Ovary (tissue), 9 donors: ENCODE data around the gene WFDC5. TPM values are rescaled to one million over a fixed set of nuclear protein-coding genes. Genes with fewer than 3 reads are reported as not detected.

Experiments used
- DNase-seq, 5 donors: peaks; one replicate each; pipeline ENCODE4 v3.0.0-alpha.2; 2019 to 2020
- H3K27ac ChIP-seq, 2 donors: fragments of 200-600 bp; one replicate each; pipeline versions ENCODE4 v1.5.1 to v1.8.0; 2019 to 2022
- H3K27me3 ChIP-seq: fragments of 200-600 bp; one replicate; pipeline ENCODE4 v1.8.0; 2022
- H3K36me3 ChIP-seq: fragments of 200-600 bp; sonication (generic); one replicate; pipeline ENCODE4 v1.5.1; 2019
- H3K4me1 ChIP-seq: one replicate; pipeline ENCODE4 v1.8.1; 2013; ENCODE audit warnings: mild to moderate bottlenecking, moderate library complexity; ENCODE audit not compliant: insufficient read depth
- H3K4me3 ChIP-seq: fragments of 200-600 bp; sonication (generic); one replicate; pipeline ENCODE4 v1.5.1; 2017
- H3K9me3 ChIP-seq, 2 donors: fragments of 200-600 bp in 1 of 2; sonication (generic) in 1 of 2; one replicate each; pipeline versions ENCODE4 v1.5.1 to v1.8.1; 2013 to 2019; ENCODE audit warnings: mild to moderate bottlenecking in 1 of 2, moderate library complexity in 1 of 2
- CTCF ChIP-seq, 3 donors: fragments of 450-650 bp in 2 of 3; fragments of 200-600 bp in 1 of 3; IDR thresholded peaks; one replicate each; pipeline versions ENCODE4 v1.5.1 to v1.8.0; 2016 to 2022; ENCODE audit warnings: antibody characterized with exemption in 3 of 3, mild to moderate bottlenecking in 1 of 3
- EP300 ChIP-seq: sonication (generic); formaldehyde crosslinking; IDR thresholded peaks from one replicate; pipeline ENCODE4 v1.6.1; 2017; ENCODE audit warnings: antibody characterized with exemption
- POLR2A ChIP-seq: fragments of 450-650 bp; IDR thresholded peaks from one replicate; pipeline ENCODE4 v1.6.1; 2017; ENCODE audit warnings: antibody characterized with exemption, mild to moderate bottlenecking, moderate library complexity
- WGBS, 3 donors: extraction: QIAGEN DNeasy Blood & Tissue Kit in 1 of 3; methylation state at CpG; one replicate each; pipeline versions ENCODE4 v1.1.5 to v1.1.7; 2013 to 2017; 5-methylcytosine and 5-hydroxymethylcytosine counted together
- intact Hi-C, 4 donors: fragments of 100-400 bp; cut with DNase I; formaldehyde crosslinking; loops; one replicate each; pipeline versions ENCODE4 v1.11.0 to v1.15.1; 2022 to 2023
- polyA plus RNA-seq, 2 donors: library from polyadenylated mRNA; stranded (reverse); fragments of 200-250 nt in 1 of 2; fragments of 350-450 nt in 1 of 2; fragmentation: Illumina TruSeq in 1 of 2; extraction: RNeasy Lipid Tissue Mini Kit (QIAGEN cat#74804) in 1 of 2; gene quantifications; one replicate each; pipeline ENCODE4 v1.2.3, GENCODE V29; 2013 to 2014
- total RNA-seq, 7 donors: library from RNA; depleted of rRNA in 2 of 7; stranded (reverse); fragments of >200 nt in 2 of 7; fragmentation: NEBNext Ultra II Directional in 3 of 7; extraction: Animal tissue kit (Norgen Biotek cat#: 25700) in 3 of 7; gene quantifications; one replicate each; pipeline versions ENCODE4 v1.1.0 to v1.2.4, GENCODE V29; 2016 to 2023
- donor health status: DM: no; HTN: no; CAD: no; lungs with moderate emphysema.
- donor health status: DM: no; HTN: no; CAD: no.
- donor health status: Bipolar disorder and iron deficiency.
- donor health status: DM: yes; HTN: yes; CAD: no.
- donor health status: DM: no; HTN: no; CAD: no.
- donor health status: DM: yes; HTN: yes; CAD: no.

Gene WFDC5
- total and polyA plus RNA-seq, 9 donors: not detected

GRCh38 chr20:45154183-45154582 is 39.2 kb upstream of the WFDC5 start:
- Histone ChIP-seq H3K9me3 (no peaks in the 10 kb centered on the region), H3K4me1 (no peaks in the 10 kb centered on the region), H3K27me3 (no peaks in the 10 kb centered on the region), H3K36me3 (no peaks in the 10 kb centered on the region), H3K4me3 (no peak overlapping the region), H3K27ac (no peak overlapping the region)
- no peak for DNase-seq
- 51 to 76% (median 71%) methylated on average over 3 of the region's 3 CpGs for WGBS, 3 donors
- TF ChIP-seq CTCF (IDR thresholded peaks at IDR 0.05): no peak
- TF ChIP-seq POLR2A: no peak
- TF ChIP-seq EP300: no peak
- intact Hi-C loops: no loop called here

GRCh38 chr20:45153752-45154151 is 38.8 kb upstream of the WFDC5 start:
- H3K4me3 ChIP-seq: no peak overlapping the region
- H3K4me1 ChIP-seq: no peaks in the 10 kb centered on the region
- H3K27me3 ChIP-seq: no peaks in the 10 kb centered on the region
- no peaks in the 10 kb centered on the region for H3K36me3 ChIP-seq
- intact Hi-C loops: no loop called here
- H3K27ac ChIP-seq: no peak overlapping the region
- DNase-seq: no peak
- WGBS, 3 donors: 29 to 34% (median 33%) methylated on average over 1 of the region's 1 CpG
- TF ChIP-seq EP300: no peak
- TF ChIP-seq POLR2A: no peak
- no peaks in the 10 kb centered on the region for H3K9me3 ChIP-seq

DNA sequence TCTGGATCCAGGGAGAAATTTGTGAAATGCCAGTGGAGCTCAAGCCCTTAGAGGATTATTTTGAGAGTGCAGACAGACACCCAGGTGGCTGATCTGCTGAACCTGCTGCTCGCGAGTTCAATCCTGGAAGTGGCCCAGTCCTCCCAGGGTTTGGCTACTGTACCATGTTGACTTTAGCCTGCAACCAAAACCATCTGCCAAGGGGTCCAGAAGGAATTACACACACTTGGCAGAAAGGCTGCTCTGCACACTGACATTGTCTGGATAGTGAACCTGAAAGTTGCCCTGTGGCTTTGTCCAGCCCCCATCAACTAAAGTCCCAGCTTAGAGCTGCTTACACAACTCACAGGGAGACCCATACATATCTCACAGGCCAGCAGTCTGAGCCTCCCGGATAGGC is 38.2 kb upstream of the WFDC5 start:
- intact Hi-C loops: no loop called here
- H3K9me3 ChIP-seq: no peaks in the 10 kb centered on the region
- WGBS, 3 donors: 73 to 80% (median 77%) methylated on average over 3 of the region's 3 CpGs
- H3K27ac ChIP-seq: no peak overlapping the region
- no peak overlapping the region for H3K4me3 ChIP-seq
- TF ChIP-seq EP300: no peak
- no peak for TF ChIP-seq CTCF (IDR thresholded peaks at IDR 0.05)
- no peak for TF ChIP-seq POLR2A
- no peak for DNase-seq
- H3K4me1 ChIP-seq: no peaks in the 10 kb centered on the region
- H3K27me3 ChIP-seq: no peaks in the 10 kb centered on the region
- H3K36me3 ChIP-seq: no peaks in the 10 kb centered on the region

DNA sequence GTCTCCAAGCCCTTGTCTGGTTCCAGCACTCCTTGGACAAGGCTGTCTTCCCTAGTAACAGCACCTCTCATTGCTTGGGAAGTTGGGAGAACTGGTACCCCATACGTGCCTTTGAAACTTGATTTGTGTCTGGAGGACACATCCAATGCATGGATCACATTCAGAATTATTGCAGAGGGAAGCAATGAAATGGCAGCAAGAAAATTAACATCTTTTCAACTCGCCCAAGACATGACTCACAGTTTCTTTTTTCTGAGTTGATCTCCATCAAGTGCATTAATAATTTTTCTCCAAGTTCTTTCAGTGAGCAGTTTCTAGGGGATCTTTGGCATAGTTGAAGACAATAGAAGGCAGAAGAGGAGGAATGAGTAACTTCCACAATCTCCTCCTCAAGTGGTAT is 37.4 kb upstream of the WFDC5 start:
- intact Hi-C loops: no loop called here
- no peaks in the 10 kb centered on the region for H3K27me3 ChIP-seq
- TF ChIP-seq CTCF (IDR thresholded peaks at IDR 0.05) (no peak), EP300 (no peak), POLR2A (no peak)
- H3K36me3 ChIP-seq: no peaks in the 10 kb centered on the region
- no peak for DNase-seq
- no peak overlapping the region for H3K27ac ChIP-seq
- H3K9me3 ChIP-seq: no peaks in the 10 kb centered on the region
- H3K4me3 ChIP-seq: no peak overlapping the region
- no peaks in the 10 kb centered on the region for H3K4me1 ChIP-seq
- 49 to 55% (median 54%) methylated on average over 2 of the region's 2 CpGs for WGBS, 3 donors

GRCh38 chr20:45149062-45149461 is 34.1 kb upstream of the WFDC5 start:
- 84 to 87% (median 85%) methylated on average over 3 of the region's 3 CpGs for WGBS, 3 donors
- Histone ChIP-seq H3K4me1 (no peaks in the 10 kb centered on the region), H3K27ac (no peak overlapping the region), H3K27me3 (no peaks in the 10 kb centered on the region), H3K9me3 (no peaks in the 10 kb centered on the region), H3K4me3 (no peak overlapping the region), H3K36me3 (no peaks in the 10 kb centered on the region)
- DNase-seq: no peak
- TF ChIP-seq POLR2A (no peak), CTCF (IDR thresholded peaks at IDR 0.05) (no peak), EP300 (no peak)
- intact Hi-C loops: no loop called here
